Tibial artery (tissue), 4 donors: ENCODE measurements around the gene KLHL6.
"Not testable (repeated sequence)": the region's sequence is repeated elsewhere in the genome, so short reads cannot be mapped to it uniquely, and the experiment has no call there.

Source experiments
- DNase-seq, 2 donors: peaks; one replicate each; pipeline ENCODE4 v3.0.0-alpha.2; 2019
- H3K27ac ChIP-seq, 2 donors: fragments of 200-600 bp; sonication (generic) in 1 of 2; 1 replicate in 1 of 2; 2 replicates in 1 of 2; pipeline ENCODE4 v1.5.1; 2018 to 2019; ENCODE audit warnings: mild to moderate bottlenecking in 1 of 2
- H3K27me3 ChIP-seq, 2 donors: fragments of 200-600 bp; sonication (generic) in 1 of 2; one replicate each; pipeline versions ENCODE4 v1.5.1 to v1.6.0; 2016 to 2019
- H3K36me3 ChIP-seq, 3 donors: fragments of 200-600 bp; sonication (generic) in 2 of 3; one replicate each; pipeline ENCODE4 v1.5.1; 2016 to 2019; ENCODE audit warnings: mild to moderate bottlenecking in 2 of 3
- H3K4me1 ChIP-seq, 4 donors: fragments of 200-600 bp; sonication (generic) in 2 of 4; 1 replicate in 3 of 4; 2 replicates in 1 of 4; pipeline ENCODE4 v1.5.1; 2016 to 2019
- H3K4me3 ChIP-seq, 2 donors: fragments of 200-600 bp; sonication (generic) in 1 of 2; 1 replicate in 1 of 2; 2 replicates in 1 of 2; pipeline ENCODE4 v1.5.1; 2018 to 2019; ENCODE audit warnings: mild to moderate bottlenecking in 2 of 2
- H3K9me3 ChIP-seq, 3 donors: fragments of 200-600 bp; sonication (generic) in 1 of 3; one replicate each; pipeline ENCODE4 v1.5.1; 2016 to 2019
- CTCF ChIP-seq, 2 experiments: fragments of 200-600 bp in 1 of 2; fragments of 450-650 bp in 1 of 2; IDR thresholded peaks; one replicate each; pipeline ENCODE4 v1.5.1; 2017 to 2019; ENCODE audit warnings: antibody characterized with exemption in 2 of 2, mild to moderate bottlenecking in 1 of 2, moderate library complexity in 1 of 2
- intact Hi-C: fragments of 100-400 bp; cut with DNase I; formaldehyde crosslinking; loops from one replicate; pipeline ENCODE4 v1.15.0; 2023; ENCODE audit warnings: low total_unique reads

KLHL6 gene

DNA sequence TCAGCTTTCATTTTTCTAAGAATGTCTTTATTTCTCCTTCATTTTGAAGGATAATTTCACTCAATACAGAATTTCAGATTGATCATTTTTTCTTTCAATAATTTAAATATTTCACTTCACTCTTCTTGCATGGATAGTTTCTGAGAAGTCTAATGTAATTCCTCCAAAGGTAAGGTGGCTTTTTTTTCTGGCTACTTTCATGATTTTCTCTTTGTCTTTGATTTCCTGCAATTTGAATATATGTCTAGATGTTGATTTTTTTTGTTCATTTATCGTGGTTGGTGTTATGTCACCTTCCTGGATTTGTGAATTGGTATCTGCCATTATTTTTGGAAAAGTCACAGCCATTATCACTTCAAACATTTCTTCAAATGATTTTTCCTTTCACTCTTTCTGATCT is 112.5 kb downstream of the KLHL6 start:
- no peak for TF ChIP-seq CTCF (IDR thresholded peaks at IDR 0.05)
- intact Hi-C loops: no loop called here
- H3K36me3 ChIP-seq: no peaks in the 10 kb centered on the region

DNA sequence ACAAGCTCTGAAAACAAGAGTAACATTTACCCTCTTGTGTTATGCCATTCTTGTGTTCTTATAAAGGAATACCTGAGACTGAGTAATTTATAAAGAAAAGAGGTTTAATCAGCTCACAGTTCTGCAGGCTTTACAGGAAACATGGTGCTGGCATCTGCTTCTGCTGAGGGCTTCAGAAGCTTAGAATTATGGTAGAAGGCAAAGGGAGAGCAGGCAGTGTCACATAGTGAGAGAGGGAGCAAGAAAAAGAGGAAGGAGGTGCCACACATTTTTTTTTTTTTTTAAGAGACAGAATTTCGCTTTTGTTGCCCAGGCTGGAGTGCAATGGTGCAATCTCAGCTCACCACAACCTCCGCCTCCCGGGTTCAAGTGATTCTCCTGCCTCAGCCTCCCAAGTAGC is 115.0 kb downstream of the KLHL6 start:
- H3K36me3 ChIP-seq, H3K4me3 ChIP-seq, DNase-seq, H3K27ac ChIP-seq, H3K27me3 ChIP-seq, H3K4me1 ChIP-seq, intact Hi-C loops: not testable (repeated sequence)
- H3K9me3 ChIP-seq: peaks cover 0 to 12% (median 7%) of the 10 kb centered on the region in 3 donors

More for the DNA sequence above, 112.5 kb downstream of the KLHL6 start:
- no peak overlapping the region for H3K27ac ChIP-seq
- H3K9me3 ChIP-seq: peaks cover 0 to 12% (median 7%) of the 10 kb centered on the region in 3 donors
- H3K4me3 ChIP-seq: no peak overlapping the region
- H3K4me1 ChIP-seq: peaks cover 0 to 2% (median under 1%) of the 10 kb centered on the region in 4 donors
- DNase-seq: no peak
- H3K27me3 ChIP-seq: no peaks in the 10 kb centered on the region

DNA sequence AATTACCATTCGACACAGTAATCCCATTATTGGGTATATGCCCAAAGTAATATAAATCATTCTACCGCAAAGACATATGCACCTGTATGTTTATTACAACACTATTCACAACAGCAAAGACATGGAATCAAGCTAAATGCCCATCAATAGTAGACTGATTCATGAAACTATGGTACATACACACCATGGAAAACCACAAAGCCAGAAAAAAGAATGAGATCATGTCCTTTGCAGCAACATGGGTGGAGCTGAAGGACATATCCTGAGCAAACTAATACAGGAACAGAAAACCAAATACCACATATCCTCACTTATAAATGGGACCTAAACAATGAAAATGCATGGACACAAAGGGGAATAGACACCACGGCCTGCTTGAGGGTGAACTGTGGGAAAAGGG is 116.0 kb downstream of the KLHL6 start:
- no peaks in the 10 kb centered on the region for H3K4me1 ChIP-seq
- H3K27me3 ChIP-seq: no peaks in the 10 kb centered on the region
- H3K36me3 ChIP-seq: no peaks in the 10 kb centered on the region
- no peak for DNase-seq
- TF ChIP-seq CTCF (IDR thresholded peaks at IDR 0.05): no peak
- no peak overlapping the region for H3K4me3 ChIP-seq
- peaks cover 0 to 12% (median 7%) of the 10 kb centered on the region in 3 donors for H3K9me3 ChIP-seq
- intact Hi-C loops: no loop called here
- no peak overlapping the region for H3K27ac ChIP-seq

DNA sequence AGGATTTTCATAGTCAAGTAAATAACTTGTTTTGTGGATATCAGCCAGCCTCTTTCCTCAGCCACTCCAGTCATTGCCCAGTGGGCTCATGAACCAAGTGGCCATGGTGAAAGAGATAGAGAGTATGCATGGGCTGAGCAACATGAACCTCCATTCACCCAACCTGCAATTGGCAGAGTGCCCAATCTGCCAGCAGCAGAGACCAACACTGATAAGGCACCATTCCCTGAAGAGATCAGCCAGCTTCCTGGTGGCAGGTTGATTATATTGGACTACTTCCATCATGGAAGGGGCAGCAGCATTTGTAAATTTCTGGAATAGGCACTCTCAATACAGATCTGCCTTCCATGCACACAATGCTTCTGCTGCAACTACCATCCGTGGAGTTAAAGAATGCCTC is 116.8 kb downstream of the KLHL6 start:
- no peak for TF ChIP-seq CTCF (IDR thresholded peaks at IDR 0.05)
- H3K27ac ChIP-seq: no peak overlapping the region
- H3K36me3 ChIP-seq: no peaks in the 10 kb centered on the region
- no peak for DNase-seq
- H3K4me1 ChIP-seq: no peaks in the 10 kb centered on the region
- no peak overlapping the region for H3K4me3 ChIP-seq
- peaks cover 0 to under 1% of the 10 kb centered on the region in 2 donors for H3K27me3 ChIP-seq
- H3K9me3 ChIP-seq: peaks cover 0 to 7% (median 6%) of the 10 kb centered on the region in 3 donors
- intact Hi-C loops: no loop called here

GRCh38 chr3:183437666-183438564 is 117.6 kb downstream of the KLHL6 start:
- intact Hi-C loops: no loop called here
- Histone ChIP-seq H3K9me3 (no peaks in the 10 kb centered on the region), H3K4me3 (no peak overlapping the region), H3K36me3 (no peaks in the 10 kb centered on the region), H3K27me3 (peaks cover 0 to 2% of the 10 kb centered on the region in 2 donors), H3K4me1 (no peaks in the 10 kb centered on the region), H3K27ac (no peak overlapping the region)
- no peak for TF ChIP-seq CTCF (IDR thresholded peaks at IDR 0.05)
- no peak for DNase-seq
